GM19452 (cell line): ENCODE data around the gene KIAA1549.
"Not testable (repeated sequence)": the region's sequence is repeated elsewhere in the genome, so short reads cannot be mapped to it uniquely, and the experiment has no call there.

ENCODE experiments used
- ATAC-seq: cut with Tn5 transposase; IDR thresholded peaks from one replicate; pipeline ENCODE4 v1.9.1; 2021; ENCODE audit not compliant: unreplicated experiment

Gene KIAA1549

DNA sequence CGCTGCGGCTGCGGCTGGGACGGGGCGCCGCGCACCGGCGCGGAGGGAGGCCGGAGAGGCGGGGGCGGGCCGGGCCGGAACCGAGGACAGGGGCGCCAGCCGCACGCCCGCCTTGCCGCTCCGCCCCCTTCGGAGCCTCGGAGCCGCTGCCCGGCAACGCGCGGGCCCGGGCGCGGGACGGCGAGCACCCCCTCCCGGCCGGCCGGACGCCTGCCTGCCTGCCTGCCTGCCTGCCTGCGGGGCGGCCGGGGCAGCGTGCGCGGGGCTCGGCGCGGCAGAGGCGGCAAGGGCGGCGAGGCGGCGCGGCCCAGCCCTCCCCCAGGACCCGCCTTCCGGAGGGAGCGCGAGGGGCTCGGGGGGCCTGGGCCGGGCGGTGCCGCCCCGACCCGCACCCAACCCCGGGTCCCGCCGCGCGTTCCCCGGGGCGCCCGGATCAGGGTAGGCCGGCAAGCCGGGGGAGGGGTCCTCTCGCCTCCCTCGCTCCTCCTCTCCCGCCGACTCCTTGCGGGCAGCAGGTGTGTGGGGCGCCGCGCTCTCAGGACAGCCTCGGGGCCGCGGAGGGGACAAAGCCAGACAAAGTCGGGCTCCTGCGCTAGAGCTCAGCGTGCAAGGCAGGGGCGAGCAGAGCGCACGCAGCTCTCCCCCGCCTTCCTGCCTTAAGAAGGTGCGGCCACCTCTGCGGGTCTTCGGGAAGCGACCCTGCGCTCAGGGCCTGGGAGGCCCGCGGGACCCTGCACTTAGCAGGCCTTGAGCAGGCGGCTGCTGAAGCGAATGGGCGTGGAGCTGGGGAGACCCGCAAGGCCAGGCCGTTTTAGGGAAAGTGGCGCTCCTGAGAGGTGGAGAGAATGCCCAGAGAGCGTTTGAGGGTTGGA lies at the start of gene KIAA1549:
Gene KIAA1549 (minus strand): TSS at position 58 of the 872 bp plus-strand sequence. CDS start 120 bp downstream, outside the sequence.
- peak; percentile 91 for ATAC-seq

- no peak for ATAC-seq
Measured at GRCh38 chr7:139029353-139029752, 48.2 kb upstream of the KIAA1549 start.

DNA sequence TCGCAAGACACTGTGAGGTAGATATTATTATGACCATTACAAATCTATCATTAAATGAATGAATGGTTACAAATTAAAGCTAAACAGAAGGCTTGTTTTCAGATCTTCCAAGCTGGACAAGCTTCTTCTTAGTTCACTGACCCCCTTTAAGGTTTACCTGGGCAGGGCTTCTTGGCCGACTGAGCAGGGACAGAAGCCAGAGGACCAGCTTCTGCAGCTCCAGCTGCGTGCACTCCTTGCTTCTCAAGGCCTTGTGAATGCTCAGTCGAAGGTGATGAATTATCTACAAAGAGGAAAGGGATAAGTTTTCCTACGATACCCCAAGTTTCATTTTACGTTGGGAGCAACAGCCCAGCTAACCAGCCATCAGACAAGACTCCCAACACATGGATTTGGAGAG lies 45.4 kb upstream of the KIAA1549 start:
- no peak for ATAC-seq

- ATAC-seq, result not testable (repeated sequence)
Measured at GRCh38 chr7:139025861-139026260, 44.7 kb upstream of the KIAA1549 start.

DNA sequence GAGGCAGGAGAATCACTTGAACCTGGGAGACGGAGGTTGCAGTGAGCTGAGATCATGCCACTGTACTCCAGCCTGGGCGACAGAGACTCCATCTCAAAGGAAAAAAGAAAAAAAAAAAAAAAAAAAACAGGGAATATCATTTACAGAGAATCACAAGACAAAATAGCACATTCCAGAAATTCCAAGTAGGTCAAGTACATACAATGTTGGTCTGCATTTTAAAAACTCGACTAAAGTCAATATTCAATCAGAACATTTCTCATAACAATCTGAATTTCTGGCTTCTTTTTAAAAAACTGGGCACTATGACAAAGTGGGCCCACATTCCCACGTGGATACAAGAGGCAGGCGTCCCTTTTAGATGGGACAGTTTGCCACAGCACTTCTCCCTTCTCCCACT lies 41.9 kb upstream of the KIAA1549 start:
- no peak for ATAC-seq

- no peak for ATAC-seq
Measured at GRCh38 chr7:139022286-139022685, 41.1 kb upstream of the KIAA1549 start.

DNA sequence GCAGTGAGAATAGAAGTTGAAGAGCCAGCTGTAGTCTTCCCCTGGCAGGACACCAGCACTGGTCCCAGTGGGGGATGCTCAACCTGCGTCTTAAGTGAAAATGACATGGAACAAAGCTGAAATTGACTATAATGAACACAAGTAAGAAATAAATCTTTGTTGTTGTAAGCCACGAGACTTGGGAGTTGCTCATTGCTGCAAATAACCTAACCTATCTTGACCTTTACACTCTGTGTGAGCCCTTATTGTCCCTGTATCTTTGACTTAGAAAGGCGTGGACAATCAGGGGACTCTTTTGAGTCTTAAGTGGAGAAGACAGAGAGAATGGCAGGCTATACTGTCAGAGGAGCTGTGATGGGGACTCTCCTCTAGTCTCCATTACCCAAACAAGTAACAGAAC lies 37.7 kb upstream of the KIAA1549 start:
- ATAC-seq, result no peak

DNA sequence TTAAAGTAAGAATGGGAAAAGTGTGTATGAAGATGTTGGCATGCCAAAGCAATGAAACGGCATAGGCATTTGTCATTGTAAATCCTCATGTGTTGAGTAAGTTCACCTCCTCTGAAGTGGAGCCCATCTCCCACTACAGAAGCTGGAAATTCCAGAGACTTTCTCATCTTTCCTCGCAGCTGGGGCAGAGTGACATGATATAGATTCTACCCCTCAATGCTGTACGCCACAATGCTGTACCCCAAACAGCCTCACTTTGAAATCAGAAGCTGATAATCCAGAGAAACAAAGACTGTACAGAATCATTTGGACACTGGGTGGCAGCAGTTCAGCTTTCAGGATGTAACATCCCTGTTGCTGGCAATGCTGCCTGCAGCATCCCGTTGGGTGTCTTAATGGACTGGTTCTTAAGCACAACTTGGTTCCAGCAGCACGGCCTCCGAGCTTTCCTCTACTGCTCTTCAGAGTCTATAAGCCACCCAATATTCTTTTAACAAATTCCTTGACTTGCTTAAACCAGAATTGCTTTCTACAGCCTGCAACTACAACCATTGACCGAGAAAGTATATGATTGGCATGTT lies 35.8 kb upstream of the KIAA1549 start:
- peak; percentile 86 for ATAC-seq

- ATAC-seq, result no peak
Measured at GRCh38 chr7:139011373-139011772, 30.2 kb upstream of the KIAA1549 start.

GRCh38 chr7:139004321-139005090 lies 23.3 kb upstream of the KIAA1549 start:
- no peak for ATAC-seq

- no peak for ATAC-seq
Measured at GRCh38 chr7:138999414-138999813, 18.2 kb upstream of the KIAA1549 start.

- ATAC-seq, result no peak
Measured at GRCh38 chr7:138992052-138992531, 10.9 kb upstream of the KIAA1549 start.

- ATAC-seq, result no peak
Measured at GRCh38 chr7:138987686-138988085, 6.5 kb upstream of the KIAA1549 start.

GRCh38 chr7:138982204-138982623 lies 1.0 kb upstream of the KIAA1549 start:
- ATAC-seq, result no peak

DNA sequence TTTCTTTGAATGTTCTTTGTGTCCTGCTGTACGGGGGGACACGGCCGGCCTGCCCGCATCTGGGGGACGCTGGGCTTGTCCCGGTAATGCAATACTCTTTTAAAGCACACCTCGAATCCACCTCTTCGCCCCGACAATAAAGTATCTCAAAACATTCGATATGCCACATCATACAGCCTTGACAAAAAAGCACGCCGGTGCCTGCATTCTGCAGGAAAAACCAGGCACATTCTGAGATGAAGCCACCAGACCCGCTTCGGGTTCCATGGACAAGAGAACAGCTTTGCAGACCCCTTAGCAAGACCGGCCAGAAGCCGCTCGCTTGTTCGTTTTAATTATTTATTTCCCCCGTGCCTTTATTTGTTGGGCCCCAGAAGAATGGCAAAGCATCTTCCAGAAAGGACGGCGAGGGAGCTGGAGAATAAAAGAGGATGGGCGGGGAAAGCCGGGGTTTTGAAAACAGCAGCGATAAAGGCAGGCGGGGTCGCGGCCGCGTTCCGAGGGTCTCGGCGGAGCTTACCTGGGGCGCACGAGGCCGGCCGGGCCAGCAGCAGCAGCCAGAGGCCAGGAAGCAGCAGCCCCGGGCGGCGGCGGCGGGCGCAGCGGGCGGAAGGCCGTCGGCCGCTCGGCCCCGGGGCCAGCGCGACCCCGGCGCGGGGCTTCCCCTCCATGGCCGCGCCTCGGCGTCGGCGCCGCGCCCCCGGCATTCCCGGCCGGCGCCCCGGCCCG lies 462 bp downstream of the KIAA1549 start:
- ATAC-seq, result peak; percentile 45

GRCh38 chr7:138979988-138980562 lies 1.1 kb downstream of the KIAA1549 start:
- ATAC-seq, result no peak

DNA sequence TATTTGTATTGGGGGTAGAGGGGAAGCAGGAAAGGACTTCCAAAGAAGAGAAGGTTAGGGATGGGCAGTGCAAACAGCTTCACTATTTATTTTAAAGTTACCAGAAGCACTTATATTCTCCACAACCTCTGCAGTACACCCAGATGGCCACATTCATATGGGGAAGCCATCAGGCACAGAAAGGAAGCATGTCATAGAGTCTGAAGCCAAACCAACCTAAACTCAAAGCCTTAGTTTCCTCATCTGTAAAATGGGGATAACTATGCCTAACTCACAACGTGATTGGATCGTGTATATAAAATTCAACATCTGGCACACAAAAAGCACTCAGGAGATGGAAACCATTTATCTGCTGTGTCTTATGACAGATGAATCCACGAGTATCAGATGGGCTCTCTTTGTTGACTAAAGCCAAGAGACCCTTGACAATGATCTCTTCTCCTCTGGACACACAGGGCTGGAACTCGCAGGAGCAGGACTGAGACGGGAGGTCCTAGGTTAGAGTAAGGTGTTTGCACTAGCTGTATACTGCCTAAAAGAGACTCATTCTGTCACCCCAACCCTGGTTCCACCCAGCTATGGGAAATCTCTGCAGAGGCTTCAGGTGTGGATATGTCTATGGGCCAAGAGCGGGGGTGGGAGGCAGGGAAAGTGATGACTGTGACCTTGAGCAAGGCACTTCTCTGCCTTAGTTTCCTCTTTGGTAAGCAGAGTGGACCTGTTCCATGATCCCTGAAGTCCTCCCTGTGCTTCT lies 1.8 kb downstream of the KIAA1549 start:
- no peak for ATAC-seq

GRCh38 chr7:138978541-138979184 lies 2.5 kb downstream of the KIAA1549 start:
- no peak for ATAC-seq

- not testable (repeated sequence) for ATAC-seq
Measured at GRCh38 chr7:138976161-138976560, 5.0 kb downstream of the KIAA1549 start.
